ENCODE data around the gene USP6.
"Not testable (repeated sequence)": the region's sequence is repeated elsewhere in the genome, so short reads cannot be mapped to it uniquely, and the experiment has no call there.

Gene USP6

GRCh38 chr17:5115673-5116651, at the start of gene USP6:
Gene USP6 (plus strand): TSS chr17:5116032. CDS start chr17:5130368, 14,336 bp downstream.
- no peak for DNase-seq (ENCODE audit: low read depth in 2 of 2)

GRCh38 chr17:5068236-5068635, 47.6 kb upstream of the USP6 start:
- no peak for DNase-seq (ENCODE audit: low read depth in 2 of 2)

- no peak for DNase-seq (ENCODE audit: low read depth in 2 of 2)
These were observed 46.1 kb upstream of the USP6 start for GRCh38 chr17:5069724-5070123.

GRCh38 chr17:5075472-5075871, 40.4 kb upstream of the USP6 start:
- DNase-seq (ENCODE audit: low read depth in 2 of 2), result not testable (repeated sequence)

GRCh38 chr17:5077275-5077674, 38.6 kb upstream of the USP6 start:
- DNase-seq (ENCODE audit: low read depth in 2 of 2), result not testable (repeated sequence)

GRCh38 chr17:5077781-5078105, 38.1 kb upstream of the USP6 start:
- DNase-seq (ENCODE audit: low read depth in 2 of 2), result no peak

- peak; percentile 73 for DNase-seq (ENCODE audit: low read depth in 2 of 2)
These were observed 37.5 kb upstream of the USP6 start, which contains the start of gene ZFP3 for GRCh38 chr17:5078106-5079028. Gene ZFP3 (plus strand): TSS chr17:5078467. CDS start chr17:5091505, 13,038 bp downstream.

GRCh38 chr17:5080591-5080990, 35.2 kb upstream of the USP6 start:
- DNase-seq (ENCODE audit: low read depth in 2 of 2), result no peak

GRCh38 chr17:5092218-5093010, 23.4 kb upstream of the USP6 start:
- DNase-seq (ENCODE audit: low read depth in 2 of 2), result no peak

- DNase-seq (ENCODE audit: low read depth in 2 of 2), result no peak
These were observed 19.1 kb upstream of the USP6 start for GRCh38 chr17:5096731-5097100.

GRCh38 chr17:5097101-5097834, 18.6 kb upstream of the USP6 start:
- peak in 1 of 2 donors; percentile 46 for DNase-seq (ENCODE audit: low read depth in 2 of 2)

- DNase-seq (ENCODE audit: low read depth in 2 of 2), result no peak
These were observed 16.6 kb upstream of the USP6 start for GRCh38 chr17:5099271-5099670.

GRCh38 chr17:5100832-5101231, 15.0 kb upstream of the USP6 start:
- DNase-seq (ENCODE audit: low read depth in 2 of 2), result no peak

GRCh38 chr17:5110816-5111215, 5.0 kb upstream of the USP6 start:
- no peak for DNase-seq (ENCODE audit: low read depth in 2 of 2)

- peak; percentile 79 to 88 for DNase-seq (ENCODE audit: low read depth in 2 of 2)
These were observed 4.2 kb upstream of the USP6 start, which contains the start of gene ZNF232 for GRCh38 chr17:5111402-5112204. Gene ZNF232 (minus strand): TSS chr17:5111878. CDS start chr17:5111822, 56 bp downstream.

- no peak for DNase-seq (ENCODE audit: low read depth in 2 of 2)
These were observed 2.4 kb downstream of the USP6 start for GRCh38 chr17:5118219-5118618.

- no peak for DNase-seq (ENCODE audit: low read depth in 2 of 2)
These were observed 4.2 kb downstream of the USP6 start for GRCh38 chr17:5120036-5120435.

GRCh38 chr17:5120436-5121185, 4.8 kb downstream of the USP6 start:
- DNase-seq (ENCODE audit: low read depth in 2 of 2), result not testable (repeated sequence)

- DNase-seq (ENCODE audit: low read depth in 2 of 2), result no peak
These were observed 5.5 kb downstream of the USP6 start for GRCh38 chr17:5121186-5121841.
